ENCODE data around the gene U2AF1L4. TPM values are rescaled to one million over a fixed set of nuclear protein-coding genes. Genes with fewer than 3 reads are reported as not detected.

Gene U2AF1L4
- total and polyA plus RNA-seq, 3 experiments from 2014 or later, result 29.0 to 37.5 (median 32.2) TPM

GRCh38 chr19:35722461-35722860 is 22.8 kb downstream of the U2AF1L4 start:
- Mint-ChIP-seq H3K4me1 (peaks cover 12 to 28% (median 13%) of the 10 kb centered on the region in 3 donors), H3K4me3 (no peak overlapping the region), H3K36me3 (peaks cover 5 to 76% (median 7%) of the 10 kb centered on the region in 3 donors), H3K9me3 (no peaks in the 10 kb centered on the region), H3K27me3 (no peaks in the 10 kb centered on the region), H3K27ac (peak overlapping the region in 1 of 8 donors; percentile 87)
- DNase-seq, result no peak
- no peak overlapping the region for H3K27ac ChIP-seq (ENCODE audit: low read depth, low read length)
- H3K4me1 ChIP-seq (ENCODE audit: insufficient read depth, low read length), result peaks cover 15% of the 10 kb centered on the region
- H3K27me3 ChIP-seq (ENCODE audit: insufficient read depth, low read length, poor library complexity, severe bottlenecking), result no peaks in the 10 kb centered on the region
- H3K9me3 ChIP-seq (ENCODE audit: low read length), result no peaks in the 10 kb centered on the region
- CTCF ChIA-PET, result no interaction called here
- H3K4me3 ChIP-seq (ENCODE audit: low read length), result no peak overlapping the region
- H3K36me3 ChIP-seq (ENCODE audit: insufficient read depth, low read length), result peaks cover 53% of the 10 kb centered on the region
- POLR2A ChIA-PET, result no interaction called here

- ChIA-PET CTCF (interaction anchor here (0.6 to 0.7 kb wide), 2 partner anchors 10 to 257 kb away, joined by 3 to 4 read pairs; no protein-coding TSS in a partner anchor), POLR2A (interaction anchor here (0.5 kb wide), 1 partner anchor 30 kb away, joined by 3 read pairs; no protein-coding TSS in a partner anchor)
- no peaks in the 10 kb centered on the region for H3K27me3 Mint-ChIP-seq
- H3K36me3 Mint-ChIP-seq, result peaks cover 5 to 74% (median 7%) of the 10 kb centered on the region in 3 donors
- H3K4me3 Mint-ChIP-seq, result peak overlapping the region in 1 of 7 donors; percentile 28
- H3K4me1 Mint-ChIP-seq, result peaks cover 16 to 32% (median 17%) of the 10 kb centered on the region in 3 donors
- Histone ChIP-seq H3K27me3 (ENCODE audit: insufficient read depth, low read length, poor library complexity, severe bottlenecking) (no peaks in the 10 kb centered on the region), H3K4me3 (ENCODE audit: low read length) (no peak overlapping the region), H3K9me3 (ENCODE audit: low read length) (no peaks in the 10 kb centered on the region), H3K36me3 (ENCODE audit: insufficient read depth, low read length) (peaks cover 43% of the 10 kb centered on the region), H3K4me1 (ENCODE audit: insufficient read depth, low read length) (peaks cover 17% of the 10 kb centered on the region), H3K27ac (ENCODE audit: low read depth, low read length) (no peak overlapping the region)
- no peak for DNase-seq
- H3K27ac Mint-ChIP-seq, result no peak overlapping the region
- H3K9me3 Mint-ChIP-seq, result no peaks in the 10 kb centered on the region
Observed at GRCh38 chr19:35721374-35721773, 23.8 kb downstream of the U2AF1L4 start.

DNA sequence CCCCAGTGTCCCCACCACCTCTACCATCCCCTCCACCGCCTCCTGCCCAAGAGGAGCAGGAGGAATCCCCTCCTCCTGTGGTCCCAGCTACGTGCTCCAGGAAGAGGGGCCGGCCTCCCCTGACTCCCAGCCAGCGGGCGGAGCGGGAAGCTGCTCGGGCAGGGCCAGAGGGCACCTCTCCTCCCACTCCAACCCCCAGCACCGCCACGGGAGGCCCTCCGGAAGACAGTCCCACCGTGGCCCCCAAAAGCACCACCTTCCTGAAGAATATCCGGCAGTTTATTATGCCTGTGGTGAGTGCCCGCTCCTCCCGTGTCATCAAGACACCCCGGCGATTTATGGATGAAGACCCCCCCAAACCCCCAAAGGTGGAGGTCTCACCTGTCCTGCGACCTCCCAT is 24.6 kb downstream of the U2AF1L4 start:
- Mint-ChIP-seq H3K36me3 (peaks cover 5 to 67% (median 7%) of the 10 kb centered on the region in 3 donors), H3K27me3 (peaks cover 0 to 2% of the 10 kb centered on the region in 2 donors), H3K27ac (peak overlapping the region in 1 of 8 donors; percentile 58), H3K9me3 (no peaks in the 10 kb centered on the region), H3K4me3 (no peak overlapping the region), H3K4me1 (peaks cover 24 to 39% (median 24%) of the 10 kb centered on the region in 3 donors)
- Histone ChIP-seq H3K27me3 (ENCODE audit: insufficient read depth, low read length, poor library complexity, severe bottlenecking) (no peaks in the 10 kb centered on the region), H3K27ac (ENCODE audit: low read depth, low read length) (no peak overlapping the region), H3K4me1 (ENCODE audit: insufficient read depth, low read length) (peaks cover 25% of the 10 kb centered on the region), H3K36me3 (ENCODE audit: insufficient read depth, low read length) (peaks cover 36% of the 10 kb centered on the region), H3K9me3 (ENCODE audit: low read length) (no peaks in the 10 kb centered on the region), H3K4me3 (ENCODE audit: low read length) (no peak overlapping the region)
- ChIA-PET CTCF (interaction anchor here (0.9 kb wide), 1 partner anchor 17 kb away, joined by 4 read pairs; no protein-coding TSS in a partner anchor), POLR2A (interaction anchor here (1.7 kb wide), 1 partner anchor 25 kb away, joined by 4 read pairs; the partner anchor contains the start of genes PSENEN and U2AF1L4)
- DNase-seq, result no peak

- H3K27me3 ChIP-seq (ENCODE audit: insufficient read depth, low read length, poor library complexity, severe bottlenecking), result no peaks in the 10 kb centered on the region
- ChIA-PET CTCF (interaction anchor here (0.9 kb wide), 1 partner anchor 17 kb away, joined by 4 read pairs; no protein-coding TSS in a partner anchor), POLR2A (interaction anchor here (1.7 kb wide), 1 partner anchor 25 kb away, joined by 4 read pairs; the partner anchor contains the start of genes PSENEN and U2AF1L4)
- H3K4me3 Mint-ChIP-seq, result peak overlapping the region in 4 of 7 donors; percentile 24 to 74 (median 40)
- H3K36me3 ChIP-seq (ENCODE audit: insufficient read depth, low read length), result peaks cover 31% of the 10 kb centered on the region
- H3K4me3 ChIP-seq (ENCODE audit: low read length), result no peak overlapping the region
- peaks cover 24 to 44% (median 27%) of the 10 kb centered on the region in 3 donors for H3K4me1 Mint-ChIP-seq
- peaks cover 30% of the 10 kb centered on the region for H3K4me1 ChIP-seq (ENCODE audit: insufficient read depth, low read length)
- H3K27me3 Mint-ChIP-seq, result peaks cover 0 to 2% of the 10 kb centered on the region in 2 donors
- H3K36me3 Mint-ChIP-seq, result peaks cover 4 to 62% (median 5%) of the 10 kb centered on the region in 3 donors
- DNase-seq, result no peak
- H3K9me3 ChIP-seq (ENCODE audit: low read length), result no peaks in the 10 kb centered on the region
- no peaks in the 10 kb centered on the region for H3K9me3 Mint-ChIP-seq
- H3K27ac Mint-ChIP-seq, result peak overlapping the region in 4 of 8 donors; percentile 39 to 73 (median 50)
- H3K27ac ChIP-seq (ENCODE audit: low read depth, low read length), result no peak overlapping the region
Observed at GRCh38 chr19:35720163-35720524, 25.1 kb downstream of the U2AF1L4 start.

DNA sequence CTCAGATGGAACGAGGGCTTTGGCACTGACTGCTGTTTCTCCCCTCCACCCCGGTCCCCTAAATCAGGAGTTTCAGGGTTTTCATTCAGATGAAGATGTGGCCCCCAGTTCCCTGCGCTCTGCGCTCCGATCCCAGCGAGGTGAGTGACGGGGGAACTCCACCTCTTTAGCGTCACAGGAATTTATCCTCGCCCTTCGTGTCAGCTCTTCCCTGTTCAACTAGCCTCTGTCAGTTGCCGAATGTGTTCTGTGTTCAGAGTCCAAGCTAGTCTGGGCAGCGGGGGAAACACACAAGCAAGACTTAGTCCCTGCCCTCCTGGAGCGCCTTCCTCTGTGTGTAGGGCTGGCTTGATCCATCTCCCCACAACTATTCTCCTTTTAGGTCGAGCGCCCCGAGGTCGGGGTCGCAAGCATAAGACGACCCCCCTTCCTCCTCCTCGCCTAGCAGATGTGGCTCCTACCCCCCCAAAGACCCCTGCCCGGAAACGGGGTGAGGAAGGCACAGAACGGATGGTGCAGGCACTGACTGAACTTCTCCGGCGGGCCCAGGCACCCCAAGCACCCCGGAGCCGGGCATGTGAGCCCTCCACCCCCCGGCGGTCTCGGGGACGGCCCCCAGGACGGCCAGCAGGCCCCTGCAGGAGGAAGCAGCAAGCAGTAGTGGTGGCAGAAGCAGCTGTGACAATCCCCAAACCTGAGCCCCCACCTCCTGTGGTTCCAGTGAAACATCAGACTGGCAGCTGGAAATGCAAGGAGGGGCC is 25.6 kb downstream of the U2AF1L4 start:
- ChIA-PET CTCF (interaction anchor here (0.6 to 1.4 kb wide), 4 partner anchors 18 to 107 kb away, joined by 3 to 5 read pairs (median 4); partner anchors contain the start of gene HAUS5), POLR2A (interaction anchor here (0.5 to 1.9 kb wide), 7 partner anchors 7 to 28 kb away, joined by 3 to 11 read pairs (median 5); partner anchors contain the start of genes IGFLR1, LIN37, PSENEN and U2AF1L4)
- peaks cover 0 to 2% of the 10 kb centered on the region in 2 donors for H3K27me3 Mint-ChIP-seq
- H3K36me3 ChIP-seq (ENCODE audit: insufficient read depth, low read length), result peaks cover 25% of the 10 kb centered on the region
- H3K9me3 Mint-ChIP-seq, result no peaks in the 10 kb centered on the region
- peaks cover 35% of the 10 kb centered on the region for H3K4me1 ChIP-seq (ENCODE audit: insufficient read depth, low read length)
- H3K4me1 Mint-ChIP-seq, result peaks cover 28 to 50% (median 33%) of the 10 kb centered on the region in 3 donors
- H3K4me3 Mint-ChIP-seq, result peak overlapping the region; percentile 86 to 95 (median 90)
- peaks cover 4 to 56% (median 5%) of the 10 kb centered on the region in 3 donors for H3K36me3 Mint-ChIP-seq
- peak overlapping the region; percentile 19 to 93 (median 75) for H3K27ac Mint-ChIP-seq
- peak overlapping the region; percentile 72 for H3K4me3 ChIP-seq (ENCODE audit: low read length)
- H3K27me3 ChIP-seq (ENCODE audit: insufficient read depth, low read length, poor library complexity, severe bottlenecking), result no peaks in the 10 kb centered on the region
- H3K9me3 ChIP-seq (ENCODE audit: low read length), result no peaks in the 10 kb centered on the region
- peak overlapping the region; percentile 76 for H3K27ac ChIP-seq (ENCODE audit: low read depth, low read length)
- no peak for DNase-seq

DNA sequence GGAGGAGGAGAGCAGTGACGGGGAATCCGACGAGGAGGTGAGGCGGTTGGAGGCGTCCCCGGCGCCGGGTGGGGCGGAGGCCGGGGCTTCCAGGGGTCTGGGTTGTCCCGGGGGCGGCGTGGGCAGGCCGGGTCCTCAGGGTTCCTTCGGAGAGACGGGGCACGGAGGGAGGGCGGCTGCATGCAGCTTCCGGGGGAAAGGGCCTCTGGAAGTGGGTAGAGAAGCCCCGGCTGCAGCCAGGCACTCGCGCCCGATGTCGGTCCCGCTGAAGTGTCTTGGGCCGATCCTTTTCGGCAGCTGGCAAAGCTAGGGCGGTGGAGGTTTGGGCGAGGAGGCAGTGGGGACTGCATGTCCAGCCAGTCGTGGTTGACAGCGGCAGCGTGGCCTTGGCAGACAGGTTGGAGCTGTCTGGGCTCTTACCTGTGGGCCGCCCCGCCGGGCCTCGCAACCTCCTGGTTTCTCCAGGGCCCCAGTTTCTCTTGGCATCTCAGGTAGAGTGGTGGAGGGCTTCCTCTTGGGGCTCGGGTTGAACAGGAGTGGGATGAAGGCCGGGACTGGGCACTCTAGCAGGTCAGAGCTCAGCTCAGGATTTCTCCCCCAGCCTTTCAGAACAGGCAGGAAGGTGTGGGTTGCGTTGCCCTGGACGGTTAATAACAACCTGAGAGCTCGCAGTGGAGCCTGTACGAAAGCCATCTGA is 26.7 kb downstream of the U2AF1L4 start:
- H3K36me3 ChIP-seq (ENCODE audit: insufficient read depth, low read length), result peaks cover 14% of the 10 kb centered on the region
- Mint-ChIP-seq H3K9me3 (no peaks in the 10 kb centered on the region), H3K36me3 (peaks cover 0 to 47% (median 4%) of the 10 kb centered on the region in 3 donors), H3K27ac (peak overlapping the region; percentile 74 to 96 (median 88)), H3K4me1 (peaks cover 39 to 61% (median 44%) of the 10 kb centered on the region in 3 donors), H3K27me3 (peaks cover 0 to 4% of the 10 kb centered on the region in 2 donors), H3K4me3 (peak overlapping the region; percentile 86 to 95 (median 90))
- peak overlapping the region; percentile 76 for H3K27ac ChIP-seq (ENCODE audit: low read depth, low read length)
- H3K4me3 ChIP-seq (ENCODE audit: low read length), result peak overlapping the region; percentile 72
- H3K9me3 ChIP-seq (ENCODE audit: low read length), result no peaks in the 10 kb centered on the region
- no peaks in the 10 kb centered on the region for H3K27me3 ChIP-seq (ENCODE audit: insufficient read depth, low read length, poor library complexity, severe bottlenecking)
- POLR2A ChIA-PET, result interaction anchor here (0.5 to 1.9 kb wide), 9 partner anchors 8 to 30 kb away, joined by 3 to 11 read pairs (median 5); partner anchors contain the start of genes IGFLR1, LIN37, PSENEN and U2AF1L4
- peaks cover 46% of the 10 kb centered on the region for H3K4me1 ChIP-seq (ENCODE audit: insufficient read depth, low read length)
- peak; percentile 36 to 66 (median 43) for DNase-seq
- CTCF ChIA-PET, result interaction anchor here (0.7 to 1.4 kb wide), 5 partner anchors 12 to 106 kb away, joined by 3 to 5 read pairs (median 3); partner anchors contain the start of gene HAUS5

GRCh38 chr19:35717665-35718344 is 27.4 kb downstream of the U2AF1L4 start, which contains the start of gene KMT2B:
TSS of gene KMT2B (plus strand) at chr19:35718003. CDS start at chr19:35718019, 16 bp downstream.
- Histone ChIP-seq H3K27me3 (ENCODE audit: insufficient read depth, low read length, poor library complexity, severe bottlenecking) (no peaks in the 10 kb centered on the region), H3K4me1 (ENCODE audit: insufficient read depth, low read length) (peaks cover 53% of the 10 kb centered on the region), H3K9me3 (ENCODE audit: low read length) (no peaks in the 10 kb centered on the region), H3K36me3 (ENCODE audit: insufficient read depth, low read length) (peaks cover 8% of the 10 kb centered on the region), H3K27ac (ENCODE audit: low read depth, low read length) (peak within 1 kb of the TSS; percentile 76), H3K4me3 (ENCODE audit: low read length) (peak within 1 kb of the TSS; percentile 89)
- POLR2A ChIA-PET, result interaction anchor here (0.9 to 1.9 kb wide), 7 partner anchors 15 to 30 kb away, joined by 3 to 11 read pairs (median 5); partner anchors contain the start of genes IGFLR1, LIN37, PSENEN and U2AF1L4
- Mint-ChIP-seq H3K9me3 (no peaks in the 10 kb centered on the region), H3K27ac (peak within 1 kb of the TSS; percentile 83 to 98 (median 94)), H3K4me3 (peak within 1 kb of the TSS; percentile 88 to 98 (median 91)), H3K4me1 (peaks cover 44 to 64% (median 51%) of the 10 kb centered on the region in 3 donors), H3K27me3 (peaks cover 0 to 4% of the 10 kb centered on the region in 2 donors), H3K36me3 (peaks cover 0 to 40% (median 2%) of the 10 kb centered on the region in 3 donors)
- no peak for DNase-seq
- CTCF ChIA-PET, result interaction anchor here (1.1 to 1.4 kb wide), 3 partner anchors 13 to 25 kb away, joined by 3 to 5 read pairs (median 3); no protein-coding TSS in a partner anchor
